ENCODE results near the gene RAB35. TPM values are rescaled to one million over a fixed set of nuclear protein-coding genes. Genes with fewer than 3 reads are reported as not detected.

The RAB35 gene
- polyA plus RNA-seq, 1 donor from 2014 or later = 60.2 TPM

- TF ChIP-seq REST (IDR thresholded peaks at IDR 0.05; ENCODE audit: borderline replicate concordance) (no peak), POLR2AphosphoS5 (IDR thresholded peaks at IDR 0.05) (no peak), CTCF (IDR thresholded peaks at IDR 0.05; ENCODE audit: poor library complexity, severe bottlenecking) (no peak), RAD21 (conservative IDR thresholded peaks at IDR 0.05) (no peak), MXI1 (conservative IDR thresholded peaks at IDR 0.05; ENCODE audit: poor library complexity, severe bottlenecking) (no peak), SMC3 (conservative IDR thresholded peaks at IDR 0.05; ENCODE audit: poor library complexity) (no peak), EZH2 (IDR thresholded peaks at IDR 0.05; ENCODE audit: borderline replicate concordance, insufficient read depth, low read length, poor library complexity, severe bottlenecking) (no peak), EP300 (conservative IDR thresholded peaks at IDR 0.05; ENCODE audit: poor library complexity, severe bottlenecking) (no peak), TAF1 (IDR thresholded peaks at IDR 0.05; ENCODE audit: low read depth) (no peak)
- H4K20me1 ChIP-seq (ENCODE audit: insufficient read depth) = no peaks in the 10 kb centered on the region
- H3K27me3 ChIP-seq (ENCODE audit: insufficient read depth, low read depth, low read length) = no peaks in the 10 kb centered on the region
- no peak overlapping the region for H3K27ac ChIP-seq (ENCODE audit: low read length)
- no peaks in the 10 kb centered on the region for H3K9me2 ChIP-seq (ENCODE audit: insufficient read depth, low read length)
- H2AFZ ChIP-seq (ENCODE audit: low read depth, low read length) = no peak overlapping the region
- no peaks in the 10 kb centered on the region for H3K36me3 ChIP-seq (ENCODE audit: insufficient read depth, low read length)
- H3K9me3 ChIP-seq (ENCODE audit: low read length) = no peaks in the 10 kb centered on the region
- H3F3A ChIP-seq (ENCODE audit: insufficient read depth, low read length, poor library complexity, severe bottlenecking) = no peaks in the 10 kb centered on the region
- no peaks in the 10 kb centered on the region for H3K79me2 ChIP-seq (replicated peaks; ENCODE audit: insufficient read depth, low read length)
- no peak overlapping the region for H3K9ac ChIP-seq (ENCODE audit: low read length)
- no peak overlapping the region for H3K4me3 ChIP-seq (ENCODE audit: low read length)
- no peak overlapping the region for H3K4me2 ChIP-seq (ENCODE audit: low read length)
These were observed 21.3 kb upstream of the RAB35 start for GRCh38 chr12:120137833-120138232.

- no peaks in the 10 kb centered on the region for H3K9me3 ChIP-seq (ENCODE audit: low read length)
- no peaks in the 10 kb centered on the region for H3K79me2 ChIP-seq (replicated peaks; ENCODE audit: insufficient read depth, low read length)
- no peak overlapping the region for H2AFZ ChIP-seq (ENCODE audit: low read depth, low read length)
- no peaks in the 10 kb centered on the region for H3K9me2 ChIP-seq (ENCODE audit: insufficient read depth, low read length)
- no peaks in the 10 kb centered on the region for H3F3A ChIP-seq (ENCODE audit: insufficient read depth, low read length, poor library complexity, severe bottlenecking)
- no peak overlapping the region for H3K4me3 ChIP-seq (ENCODE audit: low read length)
- no peak overlapping the region for H3K4me2 ChIP-seq (ENCODE audit: low read length)
- no peaks in the 10 kb centered on the region for H3K27me3 ChIP-seq (ENCODE audit: insufficient read depth, low read depth, low read length)
- H3K27ac ChIP-seq (ENCODE audit: low read length) = no peak overlapping the region
- no peak for TF ChIP-seq MXI1 (conservative IDR thresholded peaks at IDR 0.05; ENCODE audit: poor library complexity, severe bottlenecking)
- no peak for TF ChIP-seq CTCF (IDR thresholded peaks at IDR 0.05; ENCODE audit: poor library complexity, severe bottlenecking)
- TF ChIP-seq TAF1 (IDR thresholded peaks at IDR 0.05; ENCODE audit: low read depth) = no peak
- TF ChIP-seq EZH2 (IDR thresholded peaks at IDR 0.05; ENCODE audit: borderline replicate concordance, insufficient read depth, low read length, poor library complexity, severe bottlenecking) = no peak
- no peak for TF ChIP-seq SMC3 (conservative IDR thresholded peaks at IDR 0.05; ENCODE audit: poor library complexity)
- TF ChIP-seq REST (IDR thresholded peaks at IDR 0.05; ENCODE audit: borderline replicate concordance) = no peak
- no peak for TF ChIP-seq POLR2AphosphoS5 (IDR thresholded peaks at IDR 0.05)
- TF ChIP-seq EP300 (conservative IDR thresholded peaks at IDR 0.05; ENCODE audit: poor library complexity, severe bottlenecking) = no peak
- no peak for TF ChIP-seq RAD21 (conservative IDR thresholded peaks at IDR 0.05)
- H4K20me1 ChIP-seq (ENCODE audit: insufficient read depth) = no peaks in the 10 kb centered on the region
- no peaks in the 10 kb centered on the region for H3K36me3 ChIP-seq (ENCODE audit: insufficient read depth, low read length)
- no peak overlapping the region for H3K9ac ChIP-seq (ENCODE audit: low read length)
These were observed 19.7 kb upstream of the RAB35 start for GRCh38 chr12:120136093-120136770.

Data from neural cell (in vitro differentiated cells).